GM12873 (cell line): ENCODE measurements around the gene RTL9.

Experiments used
- CTCF ChIP-seq: IDR thresholded peaks from 2 replicates; pipeline ENCODE4 v1.5.1; 2012; ENCODE audit warnings: low read depth, mild to moderate bottlenecking, moderate library complexity, low read length, control low read depth; ENCODE audit not compliant: insufficient read depth; ENCODE audit errors: missing control alignments

The RTL9 gene

GRCh38 chrX:110391086-110391485 is 32.4 kb downstream of the RTL9 start:
- TF ChIP-seq CTCF, result no peak

- no peak for TF ChIP-seq CTCF
These were observed 36.0 kb downstream of the RTL9 start for GRCh38 chrX:110394651-110395050.

GRCh38 chrX:110395877-110396276 is 37.2 kb downstream of the RTL9 start:
- TF ChIP-seq CTCF, result no peak

- TF ChIP-seq CTCF, result no peak
These were observed 38.1 kb downstream of the RTL9 start for GRCh38 chrX:110396735-110397134.

GRCh38 chrX:110397339-110397738 is 38.7 kb downstream of the RTL9 start:
- TF ChIP-seq CTCF, result no peak

- no peak for TF ChIP-seq CTCF
These were observed 39.3 kb downstream of the RTL9 start for GRCh38 chrX:110397904-110398303.

- TF ChIP-seq CTCF, result no peak
These were observed 40.8 kb downstream of the RTL9 start for GRCh38 chrX:110399497-110399896.

GRCh38 chrX:110399966-110400365 is 41.3 kb downstream of the RTL9 start:
- TF ChIP-seq CTCF, result no peak
